GM12864 (cell line): ENCODE results near the gene RASL10A.

Source experiments
- DNase-seq: peaks from one replicate; pipeline ENCODE4 v3.0.0-alpha.2; 2011; ENCODE audit warnings: low read depth
- H3K4me3 ChIP-seq: 2 replicates; pipeline ENCODE4 v1.5.1; 2011; ENCODE audit warnings: mild to moderate bottlenecking, low read depth, low read length, control low read depth
- TF ChIP-seq, protein P1 (sequence below): IDR thresholded peaks from 2 replicates; pipeline ENCODE4 v1.5.1; 2011; ENCODE audit warnings: low read depth, mild to moderate bottlenecking, moderate library complexity, low read length, control low read depth, inconsistent platforms; ENCODE audit errors: missing control alignments

RASL10A gene

DNA sequence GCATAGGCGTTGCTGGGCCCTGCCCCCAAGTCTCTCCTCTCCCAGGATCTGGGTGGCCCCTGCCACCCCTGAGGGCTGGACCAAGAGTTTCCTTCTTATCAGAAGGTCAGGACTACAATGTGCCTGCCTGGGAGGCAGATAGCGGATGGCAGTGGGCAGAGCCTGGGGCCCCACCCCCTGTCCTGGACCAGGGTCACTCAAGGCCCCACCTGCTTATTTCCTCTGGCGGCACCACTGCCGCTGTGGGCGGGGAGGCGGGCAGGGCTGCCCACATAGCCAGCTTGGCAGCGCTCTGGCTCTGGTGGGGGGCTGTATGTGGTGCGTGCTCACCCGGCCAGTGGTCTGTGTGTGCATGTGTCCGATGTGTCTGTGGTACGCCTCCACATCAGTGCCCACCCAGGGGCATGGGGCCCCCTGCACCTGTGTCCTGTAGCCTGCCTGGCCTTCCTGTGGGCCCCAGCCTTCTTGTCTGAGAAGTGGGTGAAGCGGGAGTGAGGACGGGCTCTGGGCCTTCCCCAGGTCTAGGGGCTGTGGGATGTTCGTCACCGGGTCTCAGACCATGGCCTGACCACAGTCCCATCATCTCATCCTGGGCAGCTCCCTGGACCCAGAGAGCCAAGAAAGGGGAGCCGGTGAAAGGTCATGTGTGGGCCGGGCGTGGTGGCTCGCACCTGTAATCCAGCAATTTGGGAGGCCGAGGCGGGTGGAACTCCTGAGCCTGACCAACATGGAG is 6.0 kb downstream of the RASL10A start:
- H3K4me3 ChIP-seq: no peak overlapping the region
- TF ChIP-seq, protein P1, sequence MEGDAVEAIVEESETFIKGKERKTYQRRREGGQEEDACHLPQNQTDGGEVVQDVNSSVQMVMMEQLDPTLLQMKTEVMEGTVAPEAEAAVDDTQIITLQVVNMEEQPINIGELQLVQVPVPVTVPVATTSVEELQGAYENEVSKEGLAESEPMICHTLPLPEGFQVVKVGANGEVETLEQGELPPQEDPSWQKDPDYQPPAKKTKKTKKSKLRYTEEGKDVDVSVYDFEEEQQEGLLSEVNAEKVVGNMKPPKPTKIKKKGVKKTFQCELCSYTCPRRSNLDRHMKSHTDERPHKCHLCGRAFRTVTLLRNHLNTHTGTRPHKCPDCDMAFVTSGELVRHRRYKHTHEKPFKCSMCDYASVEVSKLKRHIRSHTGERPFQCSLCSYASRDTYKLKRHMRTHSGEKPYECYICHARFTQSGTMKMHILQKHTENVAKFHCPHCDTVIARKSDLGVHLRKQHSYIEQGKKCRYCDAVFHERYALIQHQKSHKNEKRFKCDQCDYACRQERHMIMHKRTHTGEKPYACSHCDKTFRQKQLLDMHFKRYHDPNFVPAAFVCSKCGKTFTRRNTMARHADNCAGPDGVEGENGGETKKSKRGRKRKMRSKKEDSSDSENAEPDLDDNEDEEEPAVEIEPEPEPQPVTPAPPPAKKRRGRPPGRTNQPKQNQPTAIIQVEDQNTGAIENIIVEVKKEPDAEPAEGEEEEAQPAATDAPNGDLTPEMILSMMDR: no peak
- DNase-seq: no peak

DNA sequence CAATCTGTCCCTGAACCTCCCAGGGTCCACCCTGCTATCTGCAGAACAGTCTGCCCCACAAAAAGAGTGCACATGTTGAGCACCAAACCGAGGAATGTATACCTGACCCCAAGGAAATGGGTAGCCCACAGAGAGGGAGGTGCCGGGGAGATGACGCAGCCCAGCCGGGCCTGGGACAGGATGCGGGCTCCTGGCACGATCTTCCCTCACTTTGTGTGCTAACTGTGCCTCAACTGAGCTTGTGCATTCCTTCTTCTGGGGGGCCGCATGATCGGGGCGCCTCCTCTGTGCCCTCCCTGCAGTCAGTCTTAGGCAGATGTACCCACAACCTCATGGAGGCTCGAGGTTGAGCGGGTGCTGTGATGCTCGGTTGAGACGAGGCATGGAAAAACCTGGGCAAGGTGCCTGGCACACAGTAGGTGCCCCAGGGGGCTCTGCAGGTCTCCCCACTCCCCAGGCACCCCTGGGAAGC is 6.7 kb downstream of the RASL10A start:
- DNase-seq: no peak
- TF ChIP-seq, protein P1: no peak
- H3K4me3 ChIP-seq: no peak overlapping the region

DNA sequence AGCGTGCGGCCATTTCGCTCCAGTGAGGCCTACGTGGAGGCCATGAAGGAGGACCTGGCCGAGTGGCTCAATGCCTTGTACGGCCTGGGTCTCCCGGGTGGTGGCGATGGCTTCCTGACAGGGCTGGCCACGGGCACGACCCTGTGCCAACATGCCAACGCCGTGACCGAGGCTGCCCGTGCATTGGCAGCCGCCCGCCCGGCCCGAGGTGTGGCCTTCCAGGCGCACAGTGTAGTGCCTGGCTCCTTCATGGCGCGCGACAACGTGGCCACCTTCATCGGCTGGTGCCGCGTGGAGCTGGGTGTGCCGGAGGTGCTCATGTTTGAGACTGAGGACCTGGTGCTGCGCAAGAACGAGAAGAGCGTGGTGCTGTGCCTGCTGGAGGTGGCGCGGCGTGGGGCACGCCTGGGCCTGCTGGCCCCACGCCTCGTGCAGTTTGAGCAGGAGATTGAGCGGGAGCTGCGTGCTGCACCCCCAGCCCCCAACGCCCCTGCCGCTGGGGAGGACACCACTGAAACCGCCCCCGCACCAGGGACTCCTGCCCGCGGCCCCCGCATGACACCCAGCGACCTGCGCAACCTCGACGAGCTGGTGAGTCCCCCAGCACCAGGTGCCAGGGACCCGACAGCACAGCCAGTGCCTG is 7.2 kb downstream of the RASL10A start:
- no peak overlapping the region for H3K4me3 ChIP-seq
- DNase-seq: no peak
- TF ChIP-seq, protein P1: no peak

DNA sequence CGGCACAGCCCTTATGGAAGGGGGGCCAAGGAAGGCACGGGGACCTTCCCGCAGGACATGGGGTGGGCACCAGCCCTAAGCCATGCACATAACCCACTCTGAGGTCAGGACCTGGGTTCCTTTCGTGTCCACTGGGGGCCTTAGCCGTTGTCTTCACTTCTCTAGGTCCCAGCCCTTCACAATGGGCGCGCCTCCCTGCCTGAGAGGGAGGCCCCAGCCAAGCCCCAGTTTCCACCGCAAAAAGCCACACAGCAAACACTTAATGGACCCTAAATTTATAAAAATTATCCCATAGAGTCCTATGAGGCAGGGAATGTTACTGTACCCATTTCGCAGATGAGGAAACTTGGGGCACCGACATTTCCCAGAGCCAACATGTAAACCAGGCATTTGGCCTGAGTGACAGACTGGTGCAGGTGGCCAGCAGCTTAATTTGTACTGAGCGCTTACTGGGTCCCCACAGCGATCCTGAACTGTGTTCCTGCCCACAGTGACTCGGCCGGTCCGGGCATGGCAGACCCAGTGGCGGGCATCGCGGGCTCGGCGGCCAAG is 7.8 kb downstream of the RASL10A start:
- TF ChIP-seq, protein P1: no peak
- DNase-seq: no peak
- no peak overlapping the region for H3K4me3 ChIP-seq

DNA sequence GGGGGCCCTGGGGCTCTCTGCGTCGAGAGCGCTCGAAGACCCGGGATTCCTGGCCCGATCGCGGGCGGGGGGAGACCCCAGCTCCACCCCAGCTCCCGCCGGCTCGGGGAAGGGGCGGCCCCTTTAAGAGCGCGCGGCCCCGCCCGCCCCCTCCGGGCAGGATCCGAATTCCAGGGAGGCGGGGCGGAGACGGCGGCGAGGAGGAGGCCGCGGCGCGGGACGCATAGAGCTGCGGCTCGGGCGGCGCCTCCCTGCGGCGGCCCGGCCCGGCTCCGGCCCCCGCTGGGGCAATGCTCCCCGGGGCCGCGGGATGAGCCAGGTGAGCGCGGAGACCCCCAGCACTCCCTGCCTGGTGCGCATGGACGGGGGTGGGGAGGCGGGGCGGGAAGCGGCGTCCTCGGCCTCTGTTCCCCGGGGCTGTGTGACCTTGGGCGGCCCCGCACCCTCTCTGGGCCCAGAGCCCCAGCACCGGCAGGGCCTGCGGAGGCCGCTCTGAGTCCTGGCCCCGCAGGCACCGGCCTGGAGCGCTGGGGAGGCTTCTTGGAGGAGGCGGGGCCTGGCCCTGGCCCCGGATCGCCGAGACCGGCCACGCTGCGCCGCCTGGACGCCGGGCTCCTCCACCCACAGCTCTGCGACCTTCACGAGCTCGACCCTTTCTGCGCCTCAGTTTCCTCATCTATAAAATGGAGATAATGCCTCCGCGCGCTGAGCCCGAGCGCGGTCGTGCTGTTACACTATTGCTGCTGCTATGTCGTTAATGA is 8.5 kb downstream of the RASL10A start:
- H3K4me3 ChIP-seq: peak overlapping the region; percentile 28
- TF ChIP-seq, protein P1: no peak
- DNase-seq: no peak

DNA sequence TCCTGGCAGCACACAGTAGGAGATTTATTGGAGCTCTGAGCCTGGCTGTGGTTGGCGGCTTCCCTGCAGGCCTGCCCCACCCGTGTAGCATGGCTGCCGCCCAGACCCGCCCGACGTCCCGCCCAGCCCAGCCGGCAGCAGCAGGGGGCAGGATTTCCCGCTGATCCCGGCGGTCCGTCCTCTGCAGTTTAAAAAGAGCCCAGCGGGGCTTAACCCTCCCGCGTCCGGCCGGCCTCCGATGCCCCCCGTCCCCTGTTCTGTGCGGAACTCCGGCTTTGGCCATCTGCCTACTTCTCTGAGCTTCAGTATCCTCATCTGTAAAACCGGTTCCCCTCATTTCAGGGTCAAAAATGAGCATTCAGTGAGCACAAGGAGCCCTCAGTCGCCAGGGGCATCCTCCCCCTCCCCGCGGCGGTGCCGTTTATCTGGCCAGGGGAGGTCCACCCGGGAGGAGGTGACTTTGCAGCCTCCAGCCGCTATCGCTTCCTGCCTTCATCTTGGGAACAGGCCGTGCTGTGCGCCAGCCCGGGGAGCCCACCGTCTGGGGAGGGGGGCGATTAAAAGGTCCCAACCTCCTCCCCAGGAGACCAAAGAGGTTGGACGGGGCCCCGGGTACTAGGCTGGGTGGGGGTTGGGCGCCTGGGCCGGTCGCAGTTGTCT is 9.2 kb downstream of the RASL10A start, which contains the start of gene GAS2L1:
TSS of gene GAS2L1 (plus strand) at position 476 of the 660 bp plus-strand sequence. CDS start 1,456 bp downstream, outside the sequence.
- TF ChIP-seq, protein P1: peak; percentile 23
- peak within 1 kb of the TSS; percentile 28 for H3K4me3 ChIP-seq
- no peak for DNase-seq
